Omental fat pad (tissue), 4 donors: ENCODE results near the gene MYCN. TPM values are rescaled to one million over a fixed set of nuclear protein-coding genes. Genes with fewer than 3 reads are reported as not detected.

Experiments
- ATAC-seq: fragments of 150-250 bp; one replicate; pipeline ENCODE4 v1.9.1; 2016; ENCODE audit warnings: mild to moderate bottlenecking, moderate library complexity; ENCODE audit not compliant: low FRiP score
- DNase-seq: peaks from one replicate; pipeline ENCODE4 v3.0.0-alpha.2; 2019; ENCODE audit warnings: low spot score
- total RNA-seq, 4 donors: library from RNA; depleted of rRNA; stranded (reverse); fragments of >200 nt; gene quantifications; one replicate each; pipeline ENCODE4 v1.1.0, GENCODE V29; 2016
- TF ChIP-seq, protein P1 (sequence below), 3 donors: fragments of 450-650 bp; IDR thresholded peaks; one replicate each; pipeline ENCODE4 v1.5.1; 2016 to 2017; ENCODE audit warnings: antibody characterized with exemption in 3 of 3, mild to moderate bottlenecking in 3 of 3, moderate library complexity in 2 of 3

The MYCN gene
- total RNA-seq, 4 donors from 2014 or later: 0.19 to 0.47 TPM; not detected in 2

GRCh38 chr2:15894481-15895144 is 45.7 kb upstream of the MYCN start:
- no peak for DNase-seq
- ATAC-seq: no peak

DNA sequence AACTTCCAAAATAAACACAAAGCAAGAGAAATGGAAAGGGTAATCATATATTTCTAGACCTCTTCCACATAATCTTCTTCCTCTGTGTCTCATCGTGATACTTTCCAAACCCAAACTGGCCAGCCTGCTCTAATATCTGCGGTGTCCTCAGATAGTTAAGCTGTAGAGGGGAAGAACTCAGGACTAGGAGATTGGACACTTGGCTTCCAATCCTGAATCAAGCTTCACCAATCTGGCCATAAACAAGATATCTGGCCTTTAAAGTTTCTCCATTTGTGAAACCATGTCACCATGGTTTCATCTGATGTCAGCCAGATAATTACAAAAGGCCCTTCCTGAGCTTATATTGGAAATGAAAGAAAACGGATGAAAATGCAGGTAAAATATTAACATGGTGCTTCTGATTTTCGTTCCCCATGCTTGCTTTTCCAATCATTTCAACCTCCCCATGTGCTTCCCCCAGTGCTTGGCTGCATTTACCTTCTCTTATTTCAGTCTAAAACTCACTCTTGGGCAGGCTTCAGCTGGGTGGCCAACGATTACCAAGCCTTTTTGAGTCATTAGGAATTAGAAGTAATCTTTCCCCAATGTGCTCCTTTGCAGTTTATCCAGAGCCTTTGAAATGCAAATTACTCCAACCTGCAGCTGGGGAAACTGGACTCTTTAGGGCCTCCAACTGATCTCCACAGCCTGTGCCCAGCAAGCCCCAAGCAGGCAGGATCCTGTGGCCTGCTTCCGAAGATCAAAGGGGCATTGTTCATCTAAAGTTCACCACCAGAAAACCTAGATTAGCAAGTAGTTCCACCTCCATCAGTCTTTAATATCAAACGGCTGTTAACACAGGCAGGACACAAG is 44.5 kb upstream of the MYCN start:
- TF ChIP-seq, protein P1, sequence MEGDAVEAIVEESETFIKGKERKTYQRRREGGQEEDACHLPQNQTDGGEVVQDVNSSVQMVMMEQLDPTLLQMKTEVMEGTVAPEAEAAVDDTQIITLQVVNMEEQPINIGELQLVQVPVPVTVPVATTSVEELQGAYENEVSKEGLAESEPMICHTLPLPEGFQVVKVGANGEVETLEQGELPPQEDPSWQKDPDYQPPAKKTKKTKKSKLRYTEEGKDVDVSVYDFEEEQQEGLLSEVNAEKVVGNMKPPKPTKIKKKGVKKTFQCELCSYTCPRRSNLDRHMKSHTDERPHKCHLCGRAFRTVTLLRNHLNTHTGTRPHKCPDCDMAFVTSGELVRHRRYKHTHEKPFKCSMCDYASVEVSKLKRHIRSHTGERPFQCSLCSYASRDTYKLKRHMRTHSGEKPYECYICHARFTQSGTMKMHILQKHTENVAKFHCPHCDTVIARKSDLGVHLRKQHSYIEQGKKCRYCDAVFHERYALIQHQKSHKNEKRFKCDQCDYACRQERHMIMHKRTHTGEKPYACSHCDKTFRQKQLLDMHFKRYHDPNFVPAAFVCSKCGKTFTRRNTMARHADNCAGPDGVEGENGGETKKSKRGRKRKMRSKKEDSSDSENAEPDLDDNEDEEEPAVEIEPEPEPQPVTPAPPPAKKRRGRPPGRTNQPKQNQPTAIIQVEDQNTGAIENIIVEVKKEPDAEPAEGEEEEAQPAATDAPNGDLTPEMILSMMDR (IDR thresholded peaks at IDR 0.05): no peak
- ATAC-seq: no peak

More at GRCh38 chr2:15894481-15895144, 45.7 kb upstream of the MYCN start:
- TF ChIP-seq, protein P1 (IDR thresholded peaks at IDR 0.05): no peak

GRCh38 chr2:15896859-15897258 is 43.5 kb upstream of the MYCN start:
- DNase-seq: no peak
- no peak for ATAC-seq
- TF ChIP-seq, protein P1 (IDR thresholded peaks at IDR 0.05): no peak

More for the DNA sequence above, 44.5 kb upstream of the MYCN start:
- no peak for DNase-seq

GRCh38 chr2:15897431-15898098 is 42.8 kb upstream of the MYCN start:
- no peak for DNase-seq
- no peak for ATAC-seq
- TF ChIP-seq, protein P1 (IDR thresholded peaks at IDR 0.05): no peak

GRCh38 chr2:15899327-15899612 is 41.1 kb upstream of the MYCN start:
- DNase-seq (no peak), ATAC-seq (no peak)
- TF ChIP-seq, protein P1 (IDR thresholded peaks at IDR 0.05): no peak

GRCh38 chr2:15899751-15900493 is 40.4 kb upstream of the MYCN start:
- ATAC-seq (no peak), DNase-seq (no peak)
- TF ChIP-seq, protein P1 (IDR thresholded peaks at IDR 0.05): no peak
